AG04449 (cell line): ENCODE measurements around the gene DMD.
A peak's percentile ranks its signal among the peaks of the same experiment; 100 is the strongest.
"Not testable (repeated sequence)": the region's sequence is repeated elsewhere in the genome, so short reads cannot be mapped to it uniquely, and the experiment has no call there.

Experiments
- CTCF ChIA-PET: fragments of 350-600 bp; formaldehyde crosslinking; extraction: SDS; loops from one replicate; lab custom pipeline; 2021; ENCODE audit warnings: antibody characterized with exemption; lab: Yijun Ruan, JAX
- POLR2A ChIA-PET: fragments of 400-600, 350-600 bp; formaldehyde crosslinking; extraction: SDS; loops from one replicate; lab custom pipeline; 2020; ENCODE audit warnings: antibody characterized with exemption, inconsistent platforms; lab: Yijun Ruan, JAX
- DNase-seq: peaks from one replicate; pipeline ENCODE4 v3.0.0-alpha.2; 2010; ENCODE audit warnings: low read depth, low spot score
- H3K4me3 ChIP-seq: 2 replicates; pipeline ENCODE4 v1.5.1; 2011; ENCODE audit warnings: low read depth, mild to moderate bottlenecking, control low read depth, low read length
- TF ChIP-seq, protein P1 (sequence below): IDR thresholded peaks from one replicate; pipeline ENCODE4 v1.5.1; 2011; ENCODE audit warnings: mild to moderate bottlenecking, moderate library complexity, low read length, control low read depth, inconsistent platforms; ENCODE audit not compliant: insufficient read depth; ENCODE audit errors: missing control alignments

Gene DMD

DNA sequence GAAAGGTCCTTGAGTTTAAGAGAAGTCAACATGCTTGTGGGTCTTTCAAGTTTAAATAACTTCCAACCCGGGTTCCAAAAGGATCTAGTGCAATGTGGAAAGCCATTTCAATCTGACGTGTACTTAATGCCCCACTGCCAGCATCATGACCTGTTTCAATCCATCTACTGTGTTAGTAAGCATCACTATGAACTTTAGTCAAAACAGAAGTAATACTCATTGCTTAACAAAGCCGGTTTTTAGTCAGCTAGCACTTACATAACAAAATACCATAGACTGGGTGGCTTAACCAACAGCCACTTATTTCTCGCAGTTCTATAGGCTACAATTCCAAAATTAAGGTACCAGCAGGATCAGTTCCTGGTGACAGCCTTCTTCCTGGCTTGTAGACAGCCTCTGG, 677.5 kb downstream of the DMD start:
- no peak overlapping the region for H3K4me3 ChIP-seq
- no peak for DNase-seq
- ChIA-PET POLR2A (no interaction called here), CTCF (no interaction called here)
- TF ChIP-seq, protein P1, sequence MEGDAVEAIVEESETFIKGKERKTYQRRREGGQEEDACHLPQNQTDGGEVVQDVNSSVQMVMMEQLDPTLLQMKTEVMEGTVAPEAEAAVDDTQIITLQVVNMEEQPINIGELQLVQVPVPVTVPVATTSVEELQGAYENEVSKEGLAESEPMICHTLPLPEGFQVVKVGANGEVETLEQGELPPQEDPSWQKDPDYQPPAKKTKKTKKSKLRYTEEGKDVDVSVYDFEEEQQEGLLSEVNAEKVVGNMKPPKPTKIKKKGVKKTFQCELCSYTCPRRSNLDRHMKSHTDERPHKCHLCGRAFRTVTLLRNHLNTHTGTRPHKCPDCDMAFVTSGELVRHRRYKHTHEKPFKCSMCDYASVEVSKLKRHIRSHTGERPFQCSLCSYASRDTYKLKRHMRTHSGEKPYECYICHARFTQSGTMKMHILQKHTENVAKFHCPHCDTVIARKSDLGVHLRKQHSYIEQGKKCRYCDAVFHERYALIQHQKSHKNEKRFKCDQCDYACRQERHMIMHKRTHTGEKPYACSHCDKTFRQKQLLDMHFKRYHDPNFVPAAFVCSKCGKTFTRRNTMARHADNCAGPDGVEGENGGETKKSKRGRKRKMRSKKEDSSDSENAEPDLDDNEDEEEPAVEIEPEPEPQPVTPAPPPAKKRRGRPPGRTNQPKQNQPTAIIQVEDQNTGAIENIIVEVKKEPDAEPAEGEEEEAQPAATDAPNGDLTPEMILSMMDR, result no peak

DNA sequence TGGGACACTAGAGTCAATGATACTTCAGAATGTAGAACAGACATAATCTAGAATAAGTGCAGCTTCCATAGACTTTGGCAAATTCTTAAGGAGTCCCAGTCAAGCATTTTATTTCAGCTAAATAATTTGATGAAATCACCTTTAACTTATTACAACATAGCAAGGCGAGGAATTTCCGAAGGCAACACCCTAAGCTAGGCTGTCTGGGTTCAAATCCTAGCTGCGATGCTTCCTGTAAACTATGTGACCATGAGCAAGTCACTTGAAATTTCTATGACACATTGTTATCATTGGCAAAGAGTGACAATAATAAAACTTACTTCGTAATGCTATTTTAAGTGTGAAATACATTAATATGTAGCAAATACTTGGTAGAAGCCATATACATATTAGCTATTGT, 679.1 kb downstream of the DMD start:
- no peak overlapping the region for H3K4me3 ChIP-seq
- ChIA-PET CTCF (no interaction called here), POLR2A (no interaction called here)
- DNase-seq, result no peak
- TF ChIP-seq, protein P1, result no peak

DNA sequence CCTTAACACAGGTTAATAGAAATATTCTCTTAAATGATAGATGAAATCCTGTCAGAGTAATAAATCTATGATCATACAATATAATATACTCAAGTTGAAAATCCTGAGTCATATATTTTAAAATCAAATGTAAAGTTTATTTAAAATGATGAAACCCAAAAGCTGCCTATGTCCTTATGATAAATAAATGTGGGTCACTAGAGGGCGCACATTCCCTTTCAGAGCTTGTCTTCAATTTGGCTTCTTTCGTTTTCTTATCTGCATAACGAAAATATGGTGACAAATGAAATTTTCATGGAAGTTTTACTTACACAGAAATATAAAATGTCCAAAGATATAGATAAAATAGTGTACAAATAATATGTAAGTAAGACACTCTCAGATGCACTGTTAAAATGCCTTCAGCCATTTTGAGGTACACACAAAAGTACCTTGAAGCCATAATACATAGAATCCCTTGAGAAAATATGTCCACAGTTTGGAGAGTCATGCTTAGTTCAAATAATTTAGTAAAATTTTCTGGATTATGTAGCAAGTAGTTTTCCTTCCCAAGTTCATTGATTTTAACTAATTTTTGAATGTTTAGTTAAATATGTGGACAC, 680.4 kb downstream of the DMD start:
- DNase-seq, result no peak
- CTCF ChIA-PET, result interaction anchor here (2.3 kb wide), 1 partner anchor 806 kb away, joined by 8 read pairs; no protein-coding TSS in a partner anchor
- H3K4me3 ChIP-seq, result no peak overlapping the region
- TF ChIP-seq, protein P1, result peak; percentile 15
- POLR2A ChIA-PET, result no interaction called here

DNA sequence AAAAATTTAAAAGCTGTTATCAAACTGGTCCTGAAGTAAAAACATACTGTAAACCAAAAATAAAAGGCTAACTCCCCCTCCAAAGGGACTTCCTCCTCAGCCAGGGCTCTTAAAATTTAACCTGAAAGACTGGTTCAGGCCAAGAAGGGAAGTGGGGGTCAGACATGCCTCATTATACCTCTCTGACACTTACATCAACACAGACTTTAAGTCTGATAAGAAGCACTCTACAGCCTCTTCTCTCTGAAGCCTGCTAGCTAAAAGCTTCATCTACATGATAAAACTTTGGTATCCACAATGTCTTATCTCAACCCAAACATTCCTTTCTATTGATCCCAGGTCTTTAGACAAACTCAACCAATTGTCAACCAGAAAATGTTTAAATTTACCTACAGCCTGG, 682.9 kb downstream of the DMD start:
- CTCF ChIA-PET, DNase-seq, POLR2A ChIA-PET, H3K4me3 ChIP-seq: not testable (repeated sequence)

DNA sequence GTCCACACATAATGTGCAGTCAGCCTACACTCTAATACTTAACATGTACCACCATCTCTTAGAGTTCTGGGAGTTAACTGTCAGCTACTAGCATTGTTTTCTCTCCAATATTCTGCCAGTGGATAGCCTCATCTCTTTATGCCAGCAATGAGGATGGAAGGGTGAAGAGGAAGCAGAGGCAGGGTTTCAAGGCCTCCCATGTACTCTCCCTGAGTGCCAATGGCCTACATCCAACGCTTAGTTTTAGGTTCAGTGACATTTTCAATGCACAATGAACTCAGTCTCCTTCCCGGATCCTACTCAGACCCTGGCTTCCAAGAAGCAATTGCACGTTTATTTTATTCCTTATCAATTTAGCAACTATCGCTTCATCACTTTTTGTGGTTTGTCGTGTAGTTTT, 686.1 kb downstream of the DMD start:
- CTCF ChIA-PET, result no interaction called here
- DNase-seq, result no peak
- TF ChIP-seq, protein P1, result no peak
- POLR2A ChIA-PET, result no interaction called here
- no peak overlapping the region for H3K4me3 ChIP-seq

DNA sequence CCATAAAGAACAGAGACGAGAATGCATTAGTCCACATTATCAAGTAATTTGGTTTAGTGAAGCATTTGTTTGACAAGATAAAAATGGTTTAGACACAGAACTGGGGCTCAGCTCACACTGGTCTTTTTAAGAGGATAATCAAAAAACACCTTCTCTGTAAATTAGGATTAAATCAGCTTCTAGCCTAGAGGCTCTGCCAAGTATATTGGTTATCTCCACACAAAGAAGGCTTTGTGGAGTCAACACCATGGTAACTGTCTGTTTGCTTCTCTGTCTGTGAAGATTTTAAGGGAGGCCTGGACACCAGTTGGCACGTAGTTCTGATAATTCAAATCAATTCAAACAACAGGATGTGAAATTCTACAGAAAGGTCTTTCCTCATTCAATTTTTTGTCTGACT, 687.0 kb downstream of the DMD start:
- DNase-seq, result no peak
- TF ChIP-seq, protein P1, result no peak
- H3K4me3 ChIP-seq, result no peak overlapping the region
- CTCF ChIA-PET, result no interaction called here
- POLR2A ChIA-PET, result no interaction called here

DNA sequence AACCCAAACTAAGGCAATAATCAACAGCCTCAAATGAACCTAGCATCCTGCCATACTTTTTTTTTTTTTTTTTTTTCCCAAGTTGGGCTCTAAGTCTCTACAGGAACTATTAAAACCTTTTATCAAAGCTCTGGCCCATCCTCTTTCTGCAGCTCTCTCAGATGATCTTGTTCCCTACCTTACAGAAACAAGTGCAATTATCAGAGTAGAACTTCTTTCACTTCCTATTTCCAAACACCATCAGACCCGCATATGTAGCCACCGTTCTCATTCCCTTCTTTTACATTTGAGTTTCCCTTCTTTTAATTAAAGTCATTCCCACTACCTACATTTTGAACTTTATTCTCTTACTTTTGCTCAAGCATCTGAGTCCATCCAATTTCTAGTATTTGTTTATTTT, 690.6 kb downstream of the DMD start:
- POLR2A ChIA-PET, result no interaction called here
- H3K4me3 ChIP-seq, result no peak overlapping the region
- TF ChIP-seq, protein P1, result no peak
- no peak for DNase-seq
- CTCF ChIA-PET, result no interaction called here
